Measurements from ENCODE around the gene IL4R.
"Not testable (repeated sequence)": the region's sequence is repeated elsewhere in the genome, so short reads cannot be mapped to it uniquely, and the experiment has no call there.

The IL4R gene

GRCh38 chr16:27386674-27387073 is 72.9 kb downstream of the IL4R start:
- no peak overlapping the region for H3K4me3 ChIP-seq (ENCODE audit: low read depth, low read length)
- no peak for DNase-seq (ENCODE audit: low read depth)
- no peak for TF ChIP-seq POLR2A (IDR thresholded peaks at IDR 0.05; ENCODE audit: extremely low read depth, insufficient read length)

- TF ChIP-seq POLR2A (IDR thresholded peaks at IDR 0.05; ENCODE audit: extremely low read depth, insufficient read length) (no peak), CTCF (IDR thresholded peaks at IDR 0.05; ENCODE audit: low read depth, low read length) (no peak), MAX (IDR thresholded peaks at IDR 0.05; ENCODE audit: low read depth, low read length) (no peak), MYC (IDR thresholded peaks at IDR 0.05; ENCODE audit: low read depth, low read length) (no peak)
Measured at GRCh38 chr16:27387724-27388123, 74.0 kb downstream of the IL4R start.

GRCh38 chr16:27389272-27389961 is 75.6 kb downstream of the IL4R start:
- DNase-seq (ENCODE audit: low read depth) = no peak
- TF ChIP-seq MAX (IDR thresholded peaks at IDR 0.05; ENCODE audit: low read depth, low read length) (no peak), POLR2A (IDR thresholded peaks at IDR 0.05; ENCODE audit: extremely low read depth, insufficient read length) (no peak), MYC (IDR thresholded peaks at IDR 0.05; ENCODE audit: low read depth, low read length) (no peak), CTCF (IDR thresholded peaks at IDR 0.05; ENCODE audit: low read depth, low read length) (no peak)
- H3K4me3 ChIP-seq (ENCODE audit: low read depth, low read length) = no peak overlapping the region

More at GRCh38 chr16:27387724-27388123, 74.0 kb downstream of the IL4R start:
- DNase-seq (ENCODE audit: low read depth) = no peak
- H3K4me3 ChIP-seq (ENCODE audit: low read depth, low read length) = no peak overlapping the region

- DNase-seq (ENCODE audit: low read depth) = no peak
- no peak overlapping the region for H3K4me3 ChIP-seq (ENCODE audit: low read depth, low read length)
- TF ChIP-seq CTCF (IDR thresholded peaks at IDR 0.05; ENCODE audit: low read depth, low read length) (no peak), POLR2A (IDR thresholded peaks at IDR 0.05; ENCODE audit: extremely low read depth, insufficient read length) (no peak), MAX (IDR thresholded peaks at IDR 0.05; ENCODE audit: low read depth, low read length) (no peak), MYC (IDR thresholded peaks at IDR 0.05; ENCODE audit: low read depth, low read length) (no peak)
Measured at GRCh38 chr16:27390151-27390550, 76.4 kb downstream of the IL4R start.

- no peak overlapping the region for H3K4me3 ChIP-seq (ENCODE audit: low read depth, low read length)
- DNase-seq (ENCODE audit: low read depth) = no peak
- TF ChIP-seq MYC (IDR thresholded peaks at IDR 0.05; ENCODE audit: low read depth, low read length) = no peak
- TF ChIP-seq MAX (IDR thresholded peaks at IDR 0.05; ENCODE audit: low read depth, low read length) = no peak
- TF ChIP-seq POLR2A (IDR thresholded peaks at IDR 0.05; ENCODE audit: extremely low read depth, insufficient read length) = no peak
Measured at GRCh38 chr16:27392671-27393070, 78.9 kb downstream of the IL4R start.

- no peak for DNase-seq (ENCODE audit: low read depth)
- no peak overlapping the region for H3K4me3 ChIP-seq (ENCODE audit: low read depth, low read length)
- TF ChIP-seq POLR2A (IDR thresholded peaks at IDR 0.05; ENCODE audit: extremely low read depth, insufficient read length) (no peak), MAX (IDR thresholded peaks at IDR 0.05; ENCODE audit: low read depth, low read length) (no peak), MYC (IDR thresholded peaks at IDR 0.05; ENCODE audit: low read depth, low read length) (no peak), CTCF (IDR thresholded peaks at IDR 0.05; ENCODE audit: low read depth, low read length) (no peak)
Measured at GRCh38 chr16:27394516-27394915, 80.7 kb downstream of the IL4R start.

- not testable (repeated sequence) for H3K4me3 ChIP-seq (ENCODE audit: low read depth, low read length); DNase-seq (ENCODE audit: low read depth)
Measured at GRCh38 chr16:27398341-27398893, 84.6 kb downstream of the IL4R start.
